ENCODE data around the gene ABCC4. TPM values are rescaled to one million over a fixed set of nuclear protein-coding genes. Genes with fewer than 3 reads are reported as not detected.

Gene ABCC4
- total RNA-seq, 1 donor from 2014 or later, result 10.6 TPM

- H3K9me3 Mint-ChIP-seq (ENCODE audit: low read depth), result no peaks in the 10 kb centered on the region
- DNase-seq (ENCODE audit: low spot score), result no peak
- no peaks in the 10 kb centered on the region for H3K27me3 Mint-ChIP-seq (ENCODE audit: low read depth)
- TF ChIP-seq, protein P1, sequence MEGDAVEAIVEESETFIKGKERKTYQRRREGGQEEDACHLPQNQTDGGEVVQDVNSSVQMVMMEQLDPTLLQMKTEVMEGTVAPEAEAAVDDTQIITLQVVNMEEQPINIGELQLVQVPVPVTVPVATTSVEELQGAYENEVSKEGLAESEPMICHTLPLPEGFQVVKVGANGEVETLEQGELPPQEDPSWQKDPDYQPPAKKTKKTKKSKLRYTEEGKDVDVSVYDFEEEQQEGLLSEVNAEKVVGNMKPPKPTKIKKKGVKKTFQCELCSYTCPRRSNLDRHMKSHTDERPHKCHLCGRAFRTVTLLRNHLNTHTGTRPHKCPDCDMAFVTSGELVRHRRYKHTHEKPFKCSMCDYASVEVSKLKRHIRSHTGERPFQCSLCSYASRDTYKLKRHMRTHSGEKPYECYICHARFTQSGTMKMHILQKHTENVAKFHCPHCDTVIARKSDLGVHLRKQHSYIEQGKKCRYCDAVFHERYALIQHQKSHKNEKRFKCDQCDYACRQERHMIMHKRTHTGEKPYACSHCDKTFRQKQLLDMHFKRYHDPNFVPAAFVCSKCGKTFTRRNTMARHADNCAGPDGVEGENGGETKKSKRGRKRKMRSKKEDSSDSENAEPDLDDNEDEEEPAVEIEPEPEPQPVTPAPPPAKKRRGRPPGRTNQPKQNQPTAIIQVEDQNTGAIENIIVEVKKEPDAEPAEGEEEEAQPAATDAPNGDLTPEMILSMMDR (IDR thresholded peaks at IDR 0.05), result no peak
- H3K4me3 Mint-ChIP-seq (ENCODE audit: unreplicated experiment), result no peak overlapping the region
- H3K27ac Mint-ChIP-seq (ENCODE audit: unreplicated experiment), result no peak overlapping the region
- peaks cover 7% of the 10 kb centered on the region for H3K36me3 Mint-ChIP-seq (ENCODE audit: low read depth)
- no peaks in the 10 kb centered on the region for H3K4me1 Mint-ChIP-seq (ENCODE audit: low read depth)
Measured at GRCh38 chr13:95058680-95059079, 242.6 kb downstream of the ABCC4 start.

DNA sequence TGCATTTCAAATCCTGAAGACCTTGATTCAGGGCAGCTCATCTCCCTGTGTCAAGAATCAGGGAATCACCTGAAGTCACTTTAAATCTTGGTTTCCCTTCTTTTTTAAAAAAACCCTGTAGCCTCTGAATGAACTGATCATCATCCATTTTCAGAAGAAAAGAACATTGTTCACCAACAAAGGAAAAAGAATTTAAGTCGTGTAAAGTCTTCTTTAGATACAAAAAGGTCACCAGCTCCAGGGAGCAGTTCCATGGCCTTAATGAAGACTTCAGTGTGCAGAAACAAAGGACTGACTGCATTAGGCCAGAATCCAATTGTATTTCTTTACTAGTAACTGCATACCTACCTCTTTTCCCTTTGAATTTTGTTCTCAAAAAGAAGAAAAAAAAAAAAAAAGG is 245.0 kb downstream of the ABCC4 start:
- H3K9me3 Mint-ChIP-seq (ENCODE audit: low read depth), result no peaks in the 10 kb centered on the region
- TF ChIP-seq, protein P1 (IDR thresholded peaks at IDR 0.05), result no peak
- no peak for DNase-seq (ENCODE audit: low spot score)
- no peaks in the 10 kb centered on the region for H3K27me3 Mint-ChIP-seq (ENCODE audit: low read depth)
- H3K36me3 Mint-ChIP-seq (ENCODE audit: low read depth), result peaks cover 2% of the 10 kb centered on the region
- no peaks in the 10 kb centered on the region for H3K4me1 Mint-ChIP-seq (ENCODE audit: low read depth)
- no peak overlapping the region for H3K4me3 Mint-ChIP-seq (ENCODE audit: unreplicated experiment)
- H3K27ac Mint-ChIP-seq (ENCODE audit: unreplicated experiment), result no peak overlapping the region

DNA sequence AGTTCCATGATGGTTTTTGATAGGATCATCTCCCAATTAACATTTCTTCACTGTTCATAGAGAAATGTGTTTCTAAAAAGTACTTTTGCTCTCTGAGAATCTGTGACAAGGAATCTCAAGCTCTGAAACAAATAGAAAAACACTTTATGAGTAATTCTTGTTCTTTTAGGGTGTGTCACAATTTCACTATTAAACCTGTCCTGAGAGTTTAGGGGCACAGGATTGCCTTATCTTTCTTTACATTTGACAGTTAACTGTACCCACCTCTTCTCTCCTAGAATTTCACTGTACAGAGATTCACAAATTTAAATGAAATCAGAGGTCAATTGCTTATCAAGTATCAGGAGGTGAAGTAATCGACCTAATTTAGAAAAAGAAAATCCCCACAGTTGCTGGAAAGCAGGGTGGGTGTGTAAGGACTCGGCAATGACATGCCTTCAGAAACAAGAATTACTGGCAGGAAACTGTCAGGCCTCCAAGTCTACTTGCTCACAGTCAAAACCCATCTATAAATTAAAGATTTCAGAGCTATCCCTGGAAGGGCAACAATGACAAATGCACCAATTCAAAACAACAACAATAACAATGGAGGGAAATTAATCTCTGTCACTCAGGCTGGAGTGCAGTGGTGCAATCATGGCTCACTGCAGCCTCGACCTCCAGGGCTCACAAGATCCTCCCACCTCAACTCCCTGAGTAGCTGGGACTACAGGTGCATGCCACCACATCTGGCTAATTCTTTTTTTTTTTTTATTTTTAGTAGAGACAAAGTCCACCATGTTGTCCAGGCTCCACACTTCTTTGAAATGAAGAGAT is 250.2 kb downstream of the ABCC4 start:
- Mint-ChIP-seq H3K36me3 (ENCODE audit: low read depth) (no peaks in the 10 kb centered on the region), H3K4me3 (ENCODE audit: unreplicated experiment) (no peak overlapping the region), H3K27me3 (ENCODE audit: low read depth) (no peaks in the 10 kb centered on the region), H3K9me3 (ENCODE audit: low read depth) (no peaks in the 10 kb centered on the region), H3K4me1 (ENCODE audit: low read depth) (no peaks in the 10 kb centered on the region), H3K27ac (ENCODE audit: unreplicated experiment) (no peak overlapping the region)
- TF ChIP-seq, protein P1 (IDR thresholded peaks at IDR 0.05), result no peak
- no peak for DNase-seq (ENCODE audit: low spot score)

GRCh38 chr13:95049772-95050171 is 251.5 kb downstream of the ABCC4 start:
- Mint-ChIP-seq H3K36me3 (ENCODE audit: low read depth) (no peaks in the 10 kb centered on the region), H3K4me1 (ENCODE audit: low read depth) (no peaks in the 10 kb centered on the region), H3K4me3 (ENCODE audit: unreplicated experiment) (no peak overlapping the region), H3K27me3 (ENCODE audit: low read depth) (no peaks in the 10 kb centered on the region), H3K27ac (ENCODE audit: unreplicated experiment) (no peak overlapping the region), H3K9me3 (ENCODE audit: low read depth) (peaks cover 3% of the 10 kb centered on the region)
- TF ChIP-seq, protein P1 (IDR thresholded peaks at IDR 0.05), result no peak
- DNase-seq (ENCODE audit: low spot score), result no peak

- DNase-seq (ENCODE audit: low spot score), result no peak
- no peaks in the 10 kb centered on the region for H3K4me1 Mint-ChIP-seq (ENCODE audit: low read depth)
- TF ChIP-seq, protein P1 (IDR thresholded peaks at IDR 0.05), result no peak
- no peaks in the 10 kb centered on the region for H3K27me3 Mint-ChIP-seq (ENCODE audit: low read depth)
- H3K4me3 Mint-ChIP-seq (ENCODE audit: unreplicated experiment), result no peak overlapping the region
- H3K9me3 Mint-ChIP-seq (ENCODE audit: low read depth), result peaks cover 3% of the 10 kb centered on the region
- peaks cover 7% of the 10 kb centered on the region for H3K36me3 Mint-ChIP-seq (ENCODE audit: low read depth)
- no peak overlapping the region for H3K27ac Mint-ChIP-seq (ENCODE audit: unreplicated experiment)
Measured at GRCh38 chr13:95044452-95045205, 256.6 kb downstream of the ABCC4 start.
